ENCODE results near the gene SRPRB.
"Not testable (repeated sequence)": the region's sequence is repeated elsewhere in the genome, so short reads cannot be mapped to it uniquely, and the experiment has no call there.

The SRPRB gene

GRCh38 chr3:133780756-133781155, 24.9 kb upstream of the SRPRB start:
- not testable (repeated sequence) for H3K4me1 ChIP-seq (ENCODE audit: control insufficient read depth in 2 of 2, insufficient read depth in 1 of 2, low read depth in 1 of 2, low read length in 2 of 2); H2AK5ac ChIP-seq (ENCODE audit: low read depth, low read length)
- WGBS, 2 donors (ENCODE audit: extremely low coverage in 2 of 2, insufficient read length in 2 of 2, insufficient replicate concordance in 1 of 2) = no CpG with 5 or more reads among the region's 6 CpGs

GRCh38 chr3:133781570-133781969, 24.0 kb upstream of the SRPRB start:
- no peak overlapping the region for H2BK15ac ChIP-seq (ENCODE audit: low read length)
- H2BK12ac ChIP-seq (ENCODE audit: low read length) = no peak overlapping the region
- H3K9ac ChIP-seq (ENCODE audit: low read depth, low read length, poor library complexity) = no peak overlapping the region
- no peak overlapping the region for H3K4ac ChIP-seq (ENCODE audit: low read length)
- no peak overlapping the region for H2BK120ac ChIP-seq (ENCODE audit: low read depth, low read length)
- peaks cover 0 to 17% (median 0%) of the 10 kb centered on the region in 3 experiments for H3K27me3 ChIP-seq (ENCODE audit: control insufficient read depth in 3 of 3, insufficient read depth in 3 of 3, low read depth in 1 of 3, low read length in 3 of 3)
- H3K14ac ChIP-seq (ENCODE audit: low read length) = no peak overlapping the region
- no peak overlapping the region for H3K18ac ChIP-seq (ENCODE audit: low read length)
- no peak for DNase-seq (ENCODE audit: low spot score)
- H3K9me3 ChIP-seq (replicated peaks in 1 of 2; ENCODE audit: control insufficient read depth in 2 of 2, insufficient read depth in 1 of 2, low read depth in 1 of 2, low read length in 2 of 2) = peaks cover 0 to 5% of the 10 kb centered on the region in 2 donors
- H3K36me3 ChIP-seq (replicated peaks in 1 of 2; ENCODE audit: control insufficient read depth in 2 of 2, insufficient read depth in 2 of 2, low read length in 2 of 2) = no peaks in the 10 kb centered on the region
- H2BK5ac ChIP-seq (ENCODE audit: low read length) = no peak overlapping the region
- H3K79me1 ChIP-seq (ENCODE audit: low read depth, low read length) = no peaks in the 10 kb centered on the region
- H3K23ac ChIP-seq (ENCODE audit: low read depth, low read length, poor library complexity) = no peak overlapping the region
- no peak overlapping the region for H3K4me3 ChIP-seq (ENCODE audit: low read length in 2 of 2)
- H3K27ac ChIP-seq (replicated peaks; ENCODE audit: low read length) = no peak overlapping the region
- no peak overlapping the region for H3K4me2 ChIP-seq (ENCODE audit: insufficient read depth, low read length, poor library complexity, severe bottlenecking)
- H2AFZ ChIP-seq (ENCODE audit: low read length) = no peak overlapping the region
- no peak overlapping the region for H4K91ac ChIP-seq (ENCODE audit: low read depth, low read length, poor library complexity)
- H4K8ac ChIP-seq (ENCODE audit: low read depth, low read length) = no peak overlapping the region
- no peaks in the 10 kb centered on the region for H3K4me1 ChIP-seq (ENCODE audit: control insufficient read depth in 2 of 2, insufficient read depth in 1 of 2, low read depth in 1 of 2, low read length in 2 of 2)
- H2AK5ac ChIP-seq (ENCODE audit: low read depth, low read length) = no peak overlapping the region

More at GRCh38 chr3:133780756-133781155, 24.9 kb upstream of the SRPRB start:
- not testable (repeated sequence) for H3K4ac ChIP-seq (ENCODE audit: low read length); H3K14ac ChIP-seq (ENCODE audit: low read length); H3K79me1 ChIP-seq (ENCODE audit: low read depth, low read length); H2AFZ ChIP-seq (ENCODE audit: low read length); H3K18ac ChIP-seq (ENCODE audit: low read length); H3K4me2 ChIP-seq (ENCODE audit: insufficient read depth, low read length, poor library complexity, severe bottlenecking); H4K8ac ChIP-seq (ENCODE audit: low read depth, low read length); H2BK12ac ChIP-seq (ENCODE audit: low read length); H3K27ac ChIP-seq (replicated peaks; ENCODE audit: low read length); H4K91ac ChIP-seq (ENCODE audit: low read depth, low read length, poor library complexity); H2BK120ac ChIP-seq (ENCODE audit: low read depth, low read length); H2BK5ac ChIP-seq (ENCODE audit: low read length); H3K23ac ChIP-seq (ENCODE audit: low read depth, low read length, poor library complexity); H3K36me3 ChIP-seq (replicated peaks in 1 of 2; ENCODE audit: control insufficient read depth in 2 of 2, insufficient read depth in 2 of 2, low read length in 2 of 2); H3K9ac ChIP-seq (ENCODE audit: low read depth, low read length, poor library complexity); H2BK15ac ChIP-seq (ENCODE audit: low read length); H3K4me3 ChIP-seq (ENCODE audit: low read length in 2 of 2); DNase-seq (ENCODE audit: low spot score); H3K9me3 ChIP-seq (replicated peaks in 1 of 2; ENCODE audit: control insufficient read depth in 2 of 2, insufficient read depth in 1 of 2, low read depth in 1 of 2, low read length in 2 of 2)
- H3K27me3 ChIP-seq (ENCODE audit: control insufficient read depth in 3 of 3, insufficient read depth in 3 of 3, low read depth in 1 of 3, low read length in 3 of 3) = peaks cover 0 to 17% (median 0%) of the 10 kb centered on the region in 3 experiments

GRCh38 chr3:133782454-133782853, 23.2 kb upstream of the SRPRB start:
- no peak overlapping the region for H2AFZ ChIP-seq (ENCODE audit: low read length)
- no peak overlapping the region for H3K27ac ChIP-seq (replicated peaks; ENCODE audit: low read length)
- no peak overlapping the region for H3K14ac ChIP-seq (ENCODE audit: low read length)

GRCh38 chr3:133783762-133784161, 21.9 kb upstream of the SRPRB start:
- no peaks in the 10 kb centered on the region for H3K4me1 ChIP-seq (ENCODE audit: control insufficient read depth in 2 of 2, insufficient read depth in 1 of 2, low read depth in 1 of 2, low read length in 2 of 2)
- no peak overlapping the region for H3K27ac ChIP-seq (replicated peaks; ENCODE audit: low read length)
- peaks cover 0 to 9% (median 0%) of the 10 kb centered on the region in 3 experiments for H3K27me3 ChIP-seq (ENCODE audit: control insufficient read depth in 3 of 3, insufficient read depth in 3 of 3, low read depth in 1 of 3, low read length in 3 of 3)
- H3K23ac ChIP-seq (ENCODE audit: low read depth, low read length, poor library complexity) = peak overlapping the region; percentile 43
- H3K4ac ChIP-seq (ENCODE audit: low read length) = no peak overlapping the region
- no peak overlapping the region for H4K8ac ChIP-seq (ENCODE audit: low read depth, low read length)
- H2BK120ac ChIP-seq (ENCODE audit: low read depth, low read length) = no peak overlapping the region
- no peak overlapping the region for H3K4me2 ChIP-seq (ENCODE audit: insufficient read depth, low read length, poor library complexity, severe bottlenecking)
- H3K79me1 ChIP-seq (ENCODE audit: low read depth, low read length) = no peaks in the 10 kb centered on the region
- peak overlapping the region; percentile 58 for H2BK12ac ChIP-seq (ENCODE audit: low read length)
- no peak for DNase-seq (ENCODE audit: low spot score)
- H2BK15ac ChIP-seq (ENCODE audit: low read length) = no peak overlapping the region
- H3K9me3 ChIP-seq (replicated peaks in 1 of 2; ENCODE audit: control insufficient read depth in 2 of 2, insufficient read depth in 1 of 2, low read depth in 1 of 2, low read length in 2 of 2) = peaks cover 0 to 7% of the 10 kb centered on the region in 2 donors
- H3K18ac ChIP-seq (ENCODE audit: low read length) = peak overlapping the region; percentile 17
- no peak overlapping the region for H2AFZ ChIP-seq (ENCODE audit: low read length)
- H4K91ac ChIP-seq (ENCODE audit: low read depth, low read length, poor library complexity) = no peak overlapping the region
- H3K14ac ChIP-seq (ENCODE audit: low read length) = peak overlapping the region; percentile 82
- H3K9ac ChIP-seq (ENCODE audit: low read depth, low read length, poor library complexity) = no peak overlapping the region
- WGBS, 2 donors (ENCODE audit: extremely low coverage in 2 of 2, insufficient read length in 2 of 2, insufficient replicate concordance in 1 of 2) = no CpG with 5 or more reads among the region's 32 CpGs
- H2AK5ac ChIP-seq (ENCODE audit: low read depth, low read length) = peak overlapping the region; percentile 96
- no peaks in the 10 kb centered on the region for H3K36me3 ChIP-seq (replicated peaks in 1 of 2; ENCODE audit: control insufficient read depth in 2 of 2, insufficient read depth in 2 of 2, low read length in 2 of 2)
- peak overlapping the region in 1 of 2 donors; percentile 58 for H3K4me3 ChIP-seq (ENCODE audit: low read length in 2 of 2)
- H2BK5ac ChIP-seq (ENCODE audit: low read length) = peak overlapping the region; percentile 53

More at GRCh38 chr3:133782454-133782853, 23.2 kb upstream of the SRPRB start:
- H3K9ac ChIP-seq (ENCODE audit: low read depth, low read length, poor library complexity) = no peak overlapping the region
- H3K79me1 ChIP-seq (ENCODE audit: low read depth, low read length) = no peaks in the 10 kb centered on the region
- no peak overlapping the region for H4K8ac ChIP-seq (ENCODE audit: low read depth, low read length)
- no peak for DNase-seq (ENCODE audit: low spot score)
- H2AK5ac ChIP-seq (ENCODE audit: low read depth, low read length) = no peak overlapping the region
- H2BK5ac ChIP-seq (ENCODE audit: low read length) = no peak overlapping the region
- H4K91ac ChIP-seq (ENCODE audit: low read depth, low read length, poor library complexity) = no peak overlapping the region
- H3K9me3 ChIP-seq (replicated peaks in 1 of 2; ENCODE audit: control insufficient read depth in 2 of 2, insufficient read depth in 1 of 2, low read depth in 1 of 2, low read length in 2 of 2) = peaks cover 0 to 5% of the 10 kb centered on the region in 2 donors
- no peaks in the 10 kb centered on the region for H3K36me3 ChIP-seq (replicated peaks in 1 of 2; ENCODE audit: control insufficient read depth in 2 of 2, insufficient read depth in 2 of 2, low read length in 2 of 2)
- H3K4me1 ChIP-seq (ENCODE audit: control insufficient read depth in 2 of 2, insufficient read depth in 1 of 2, low read depth in 1 of 2, low read length in 2 of 2) = no peaks in the 10 kb centered on the region
- H3K23ac ChIP-seq (ENCODE audit: low read depth, low read length, poor library complexity) = no peak overlapping the region
- H2BK12ac ChIP-seq (ENCODE audit: low read length) = no peak overlapping the region
- no peak overlapping the region for H2BK120ac ChIP-seq (ENCODE audit: low read depth, low read length)
- H3K18ac ChIP-seq (ENCODE audit: low read length) = no peak overlapping the region
- no peak overlapping the region for H3K4me2 ChIP-seq (ENCODE audit: insufficient read depth, low read length, poor library complexity, severe bottlenecking)
- peaks cover 0 to 16% (median 0%) of the 10 kb centered on the region in 3 experiments for H3K27me3 ChIP-seq (ENCODE audit: control insufficient read depth in 3 of 3, insufficient read depth in 3 of 3, low read depth in 1 of 3, low read length in 3 of 3)
- no CpG with 5 or more reads among the region's 2 CpGs for WGBS, 2 donors (ENCODE audit: extremely low coverage in 2 of 2, insufficient read length in 2 of 2, insufficient replicate concordance in 1 of 2)
- no peak overlapping the region for H3K4me3 ChIP-seq (ENCODE audit: low read length in 2 of 2)
- H2BK15ac ChIP-seq (ENCODE audit: low read length) = no peak overlapping the region
- no peak overlapping the region for H3K4ac ChIP-seq (ENCODE audit: low read length)
